Measurements from ENCODE around the gene PCNP. TPM values are rescaled to one million over a fixed set of nuclear protein-coding genes. Genes with fewer than 3 reads are reported as not detected.

The PCNP gene
- total and polyA plus RNA-seq, 9 of the 15 experiments (the other 6 are each of a cell fraction or from before 2014, with no cell fraction given) = 54.3 to 170 (median 150) TPM

DNA sequence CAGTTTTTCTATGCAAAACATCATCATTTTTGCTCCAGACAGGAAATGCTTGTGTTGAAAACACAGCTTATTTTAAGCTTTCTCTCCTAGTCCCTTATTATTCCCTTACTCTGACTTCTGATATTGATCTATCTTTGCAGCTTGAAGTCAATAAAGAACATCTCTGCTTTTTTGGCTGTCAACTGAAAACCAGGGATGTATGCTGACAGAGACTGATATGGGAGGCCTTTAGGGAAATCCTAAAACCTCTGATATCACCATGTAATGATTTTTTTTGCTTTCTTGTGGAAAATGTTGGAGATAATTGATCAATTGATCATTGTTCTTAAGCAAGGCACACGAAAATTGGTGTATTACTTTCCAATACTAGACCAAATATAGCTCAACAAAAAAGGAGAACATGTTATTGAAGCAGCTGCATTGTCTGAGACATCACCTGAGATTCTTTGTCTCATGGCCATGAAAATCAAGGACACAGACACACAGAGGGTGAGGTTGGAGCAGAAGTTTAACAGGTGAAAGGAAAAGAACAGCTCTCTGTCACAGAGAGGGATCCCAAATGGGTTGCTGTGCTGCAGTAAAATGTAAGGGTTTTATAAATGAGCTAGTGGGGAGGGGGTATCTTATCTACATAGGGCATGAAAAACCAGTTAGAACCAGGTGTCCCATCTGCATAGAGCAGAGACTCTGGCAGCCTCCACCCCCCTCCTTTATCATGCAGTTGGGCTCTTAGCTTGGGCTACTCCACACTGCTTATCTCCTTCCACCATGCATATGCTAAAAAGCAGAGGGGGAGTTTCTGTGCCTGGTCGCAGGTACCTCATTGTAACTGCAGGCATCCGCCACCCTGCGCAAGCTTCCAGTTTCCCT, 43.9 kb upstream of the PCNP start (continued):
- TF ChIP-seq KDM2B (CRISPR knock-in tag; IDR thresholded peaks at IDR 0.05) = no peak
- no peak for TF ChIP-seq ZNF23 (CRISPR knock-in tag; IDR thresholded peaks at IDR 0.05)
- TF ChIP-seq, protein P1, sequence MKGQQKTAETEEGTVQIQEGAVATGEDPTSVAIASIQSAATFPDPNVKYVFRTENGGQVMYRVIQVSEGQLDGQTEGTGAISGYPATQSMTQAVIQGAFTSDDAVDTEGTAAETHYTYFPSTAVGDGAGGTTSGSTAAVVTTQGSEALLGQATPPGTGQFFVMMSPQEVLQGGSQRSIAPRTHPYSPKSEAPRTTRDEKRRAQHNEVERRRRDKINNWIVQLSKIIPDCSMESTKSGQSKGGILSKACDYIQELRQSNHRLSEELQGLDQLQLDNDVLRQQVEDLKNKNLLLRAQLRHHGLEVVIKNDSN (CRISPR knock-in tag; IDR thresholded peaks at IDR 0.05) = no peak
- no peak for TF ChIP-seq MCM2 (IDR thresholded peaks at IDR 0.05; ENCODE audit: low read depth)
- TF ChIP-seq, protein P2, sequence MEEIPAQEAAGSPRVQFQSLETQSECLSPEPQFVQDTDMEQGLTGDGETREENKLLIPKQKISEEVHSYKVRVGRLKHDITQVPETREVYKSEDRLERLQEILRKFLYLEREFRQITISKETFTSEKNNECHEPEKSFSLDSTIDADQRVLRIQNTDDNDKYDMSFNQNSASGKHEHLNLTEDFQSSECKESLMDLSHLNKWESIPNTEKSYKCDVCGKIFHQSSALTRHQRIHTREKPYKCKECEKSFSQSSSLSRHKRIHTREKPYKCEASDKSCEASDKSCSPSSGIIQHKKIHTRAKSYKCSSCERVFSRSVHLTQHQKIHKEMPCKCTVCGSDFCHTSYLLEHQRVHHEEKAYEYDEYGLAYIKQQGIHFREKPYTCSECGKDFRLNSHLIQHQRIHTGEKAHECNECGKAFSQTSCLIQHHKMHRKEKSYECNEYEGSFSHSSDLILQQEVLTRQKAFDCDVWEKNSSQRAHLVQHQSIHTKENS (CRISPR knock-in tag; IDR thresholded peaks at IDR 0.05) = no peak
- no peak for TF ChIP-seq RBM34 (IDR thresholded peaks at IDR 0.05; ENCODE audit: borderline replicate concordance, insufficient read depth, low read length)
- no peak for TF ChIP-seq TCFL5 (CRISPR knock-in tag; conservative IDR thresholded peaks at IDR 0.05)
- TF ChIP-seq NFE2L1 (tag; IDR thresholded peaks at IDR 0.05; ENCODE audit: borderline replicate concordance, low read depth) = no peak
- TF ChIP-seq, protein P3, sequence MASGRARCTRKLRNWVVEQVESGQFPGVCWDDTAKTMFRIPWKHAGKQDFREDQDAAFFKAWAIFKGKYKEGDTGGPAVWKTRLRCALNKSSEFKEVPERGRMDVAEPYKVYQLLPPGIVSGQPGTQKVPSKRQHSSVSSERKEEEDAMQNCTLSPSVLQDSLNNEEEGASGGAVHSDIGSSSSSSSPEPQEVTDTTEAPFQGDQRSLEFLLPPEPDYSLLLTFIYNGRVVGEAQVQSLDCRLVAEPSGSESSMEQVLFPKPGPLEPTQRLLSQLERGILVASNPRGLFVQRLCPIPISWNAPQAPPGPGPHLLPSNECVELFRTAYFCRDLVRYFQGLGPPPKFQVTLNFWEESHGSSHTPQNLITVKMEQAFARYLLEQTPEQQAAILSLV (tag; IDR thresholded peaks at IDR 0.05) = no peak
- TF ChIP-seq SREBF2 (CRISPR knock-in tag; IDR thresholded peaks at IDR 0.05) = no peak
- no peak for TF ChIP-seq KAT8 (IDR thresholded peaks at IDR 0.05; ENCODE audit: low read depth)
- TF ChIP-seq EP300 (IDR thresholded peaks at IDR 0.05; ENCODE audit: low read length) = peak; percentile 97
- no peak for TF ChIP-seq GTF2F1 (IDR thresholded peaks at IDR 0.05; ENCODE audit: low read depth, low read length)

Measured in K562 (cell line).